HEK293 (cell line): ENCODE data around the gene OR1M1.
"Not testable (repeated sequence)": the region's sequence is repeated elsewhere in the genome, so short reads cannot be mapped to it uniquely, and the experiment has no call there.

Source experiments
- CTCF ChIA-PET: fragments of 350-600 bp; formaldehyde crosslinking; extraction: SDS; loops from one replicate; lab custom pipeline; 2021; ENCODE audit warnings: antibody characterized with exemption; lab: Yijun Ruan, JAX
- POLR2A ChIA-PET: fragments of 300-600 bp; formaldehyde crosslinking; extraction: SDS; loops from one replicate; lab custom pipeline; 2020; ENCODE audit warnings: antibody characterized with exemption, inconsistent platforms; lab: Yijun Ruan, JAX
- H3K27ac ChIP-seq: fragments of 200-500 bp; sonication (Bioruptor generic); 2 replicates; pipeline ENCODE4 v1.5.1; 2014; ENCODE audit warnings: low read depth, low read length, control low read depth, inconsistent platforms; ENCODE audit errors: extremely low read depth
- H3K36me3 ChIP-seq, 2 experiments: fragments of 200-500 bp in 1 of 2; sonication (Bioruptor generic) in 1 of 2; 1 replicate in 1 of 2; 2 replicates in 1 of 2; pipeline ENCODE4 v1.5.1; 2014 to 2017; ENCODE audit warnings: inconsistent platforms in 2 of 2, low read length in 2 of 2; ENCODE audit not compliant: control insufficient read depth in 2 of 2, insufficient read depth in 1 of 2
- H3K4me1 ChIP-seq: fragments of 200-500 bp; sonication (Bioruptor generic); 2 replicates; pipeline ENCODE4 v1.5.1; 2014; ENCODE audit warnings: mild to moderate bottlenecking, low read length, inconsistent platforms; ENCODE audit not compliant: control insufficient read depth, insufficient read depth
- H3K4me3 ChIP-seq: 2 replicates; pipeline ENCODE4 v1.5.1; 2011; ENCODE audit warnings: low read depth, mild to moderate bottlenecking, control low read depth, low read length, moderate library complexity
- H3K9me3 ChIP-seq: fragments of 200-500 bp; sonication (Bioruptor generic); 2 replicates; pipeline ENCODE4 v1.5.1; 2014; ENCODE audit warnings: low read depth, low read length, inconsistent platforms; ENCODE audit not compliant: control insufficient read depth, insufficient read depth
- BCL11A ChIP-seq: fragments of 450-650 bp; formaldehyde crosslinking; IDR thresholded peaks from 2 replicates; pipeline ENCODE4 v1.5.1; 2016; ENCODE audit warnings: low read depth, missing biosample characterization, missing genetic modification characterization
- GLI4 ChIP-seq: fragments of 450-650 bp; formaldehyde crosslinking; IDR thresholded peaks from 2 replicates; pipeline ENCODE4 v1.5.1; 2016; ENCODE audit warnings: missing biosample characterization, missing genetic modification characterization
- HOXA7 ChIP-seq: sonication (generic); formaldehyde crosslinking; IDR thresholded peaks from 2 replicates; pipeline ENCODE4 v1.8.1; 2022; ENCODE audit warnings: missing genetic modification reagents, borderline replicate concordance
- YY2 ChIP-seq: fragments of 450-650 bp; formaldehyde crosslinking; IDR thresholded peaks from 2 replicates; pipeline ENCODE4 v1.5.1; 2016; ENCODE audit warnings: missing biosample characterization, missing genetic modification characterization
- ZNF114 ChIP-seq: fragments of 450-650 bp; formaldehyde crosslinking; IDR thresholded peaks from 2 replicates; pipeline ENCODE4 v1.5.0; 2017; ENCODE audit warnings: missing biosample characterization, missing genetic modification characterization
- ZNF138 ChIP-seq: fragments of 450-650 bp; formaldehyde crosslinking; IDR thresholded peaks from 2 replicates; pipeline ENCODE4 v1.5.1; 2016; ENCODE audit warnings: missing biosample characterization, missing genetic modification characterization, borderline replicate concordance
- ZNF146 ChIP-seq: fragments of 450-650 bp; formaldehyde crosslinking; IDR thresholded peaks from 2 replicates; pipeline ENCODE4 v1.5.1; 2016; ENCODE audit warnings: missing biosample characterization, missing genetic modification characterization
- ZNF155 ChIP-seq: fragments of 450-650 bp; formaldehyde crosslinking; IDR thresholded peaks from 2 replicates; pipeline ENCODE4 v1.5.1; 2016; ENCODE audit warnings: missing biosample characterization, missing genetic modification characterization
- ZNF157 ChIP-seq: fragments of 450-650 bp; formaldehyde crosslinking; IDR thresholded peaks from 2 replicates; pipeline ENCODE4 v1.5.1; 2016; ENCODE audit warnings: missing biosample characterization, missing genetic modification characterization
- ZNF2 ChIP-seq: fragments of 450-650 bp; formaldehyde crosslinking; IDR thresholded peaks from 2 replicates; pipeline ENCODE4 v1.5.1; 2016; ENCODE audit warnings: missing biosample characterization, missing genetic modification characterization
- ZNF24 ChIP-seq: fragments of 450-650 bp; formaldehyde crosslinking; IDR thresholded peaks from 2 replicates; pipeline ENCODE4 v1.5.1; 2016; ENCODE audit warnings: missing biosample characterization, missing genetic modification characterization
- ZNF248 ChIP-seq: fragments of 450-650 bp; formaldehyde crosslinking; IDR thresholded peaks from 2 replicates; pipeline ENCODE4 v1.5.1; 2017; ENCODE audit warnings: missing biosample characterization, missing genetic modification characterization
- ZNF266 ChIP-seq: fragments of 450-650 bp; formaldehyde crosslinking; IDR thresholded peaks from 2 replicates; pipeline ENCODE4 v1.5.1; 2016; ENCODE audit warnings: missing biosample characterization, missing genetic modification characterization, low read depth
- ZNF341 ChIP-seq: fragments of 450-650 bp; formaldehyde crosslinking; IDR thresholded peaks from 2 replicates; pipeline ENCODE4; 2016; ENCODE audit warnings: low read depth, missing biosample characterization, missing genetic modification characterization
- ZNF426 ChIP-seq: fragments of 450-650 bp; formaldehyde crosslinking; IDR thresholded peaks from 2 replicates; pipeline ENCODE4 v1.5.1; 2017; ENCODE audit warnings: missing biosample characterization, missing genetic modification characterization, mild to moderate bottlenecking, inconsistent platforms, moderate library complexity
- ZNF48 ChIP-seq: fragments of 450-650 bp; formaldehyde crosslinking; IDR thresholded peaks from 2 replicates; pipeline ENCODE4 v1.5.1; 2016; ENCODE audit warnings: missing biosample characterization, missing genetic modification characterization
- ZNF514 ChIP-seq: fragments of 450-650 bp; formaldehyde crosslinking; IDR thresholded peaks from 2 replicates; pipeline ENCODE4 v1.5.1; 2016; ENCODE audit warnings: missing biosample characterization, missing genetic modification characterization
- ZNF555 ChIP-seq: fragments of 450-650 bp; formaldehyde crosslinking; conservative IDR thresholded peaks from 2 replicates; pipeline ENCODE4 v1.5.1; 2017; ENCODE audit warnings: missing biosample characterization, mild to moderate bottlenecking, missing genetic modification characterization, inconsistent platforms
- ZNF561 ChIP-seq: fragments of 450-650 bp; IDR thresholded peaks from 2 replicates; pipeline ENCODE4 v1.5.1; 2018; ENCODE audit warnings: missing biosample characterization, missing genetic modification characterization, borderline replicate concordance
- ZNF571 ChIP-seq: fragments of 450-650 bp; formaldehyde crosslinking; IDR thresholded peaks from 2 replicates; pipeline ENCODE4 v1.5.0; 2017; ENCODE audit warnings: missing biosample characterization, missing genetic modification characterization
- ZNF585B ChIP-seq: fragments of 450-650 bp; formaldehyde crosslinking; IDR thresholded peaks from 2 replicates; pipeline ENCODE4 v1.5.1; 2016; ENCODE audit warnings: missing biosample characterization, missing genetic modification characterization
- ZNF654 ChIP-seq: fragments of 450-650 bp; formaldehyde crosslinking; IDR thresholded peaks from 2 replicates; pipeline ENCODE4 v1.5.1; 2016; ENCODE audit warnings: low read depth, missing biosample characterization, missing genetic modification characterization
- ZNF768 ChIP-seq: fragments of 450-650 bp; formaldehyde crosslinking; IDR thresholded peaks from 2 replicates; pipeline ENCODE4 v1.5.1; 2018; ENCODE audit warnings: missing biosample characterization, mild to moderate bottlenecking, missing genetic modification characterization
- ZNF837 ChIP-seq: fragments of 450-650 bp; formaldehyde crosslinking; IDR thresholded peaks from 2 replicates; pipeline ENCODE4 v1.5.1; 2016; ENCODE audit warnings: missing biosample characterization, missing genetic modification characterization
- ZSCAN16 ChIP-seq: fragments of 450-650 bp; formaldehyde crosslinking; IDR thresholded peaks from 2 replicates; pipeline ENCODE4 v1.5.1; 2016; ENCODE audit warnings: missing biosample characterization, missing genetic modification characterization
- TF ChIP-seq, protein P1 (sequence below): fragments of 450-650 bp; formaldehyde crosslinking; IDR thresholded peaks from 2 replicates; pipeline ENCODE4 v1.5.1; 2016; ENCODE audit warnings: missing biosample characterization, missing genetic modification characterization
- TF ChIP-seq, protein P2 (sequence below): fragments of 450-650 bp; formaldehyde crosslinking; IDR thresholded peaks from 2 replicates; pipeline ENCODE4 v1.5.1; 2017; ENCODE audit warnings: missing biosample characterization, missing genetic modification characterization
- TF ChIP-seq, protein P3 (sequence below): fragments of 450-650 bp; formaldehyde crosslinking; IDR thresholded peaks from 2 replicates; pipeline ENCODE4 v1.5.1; 2016; ENCODE audit warnings: missing biosample characterization, missing genetic modification characterization

Gene OR1M1

DNA sequence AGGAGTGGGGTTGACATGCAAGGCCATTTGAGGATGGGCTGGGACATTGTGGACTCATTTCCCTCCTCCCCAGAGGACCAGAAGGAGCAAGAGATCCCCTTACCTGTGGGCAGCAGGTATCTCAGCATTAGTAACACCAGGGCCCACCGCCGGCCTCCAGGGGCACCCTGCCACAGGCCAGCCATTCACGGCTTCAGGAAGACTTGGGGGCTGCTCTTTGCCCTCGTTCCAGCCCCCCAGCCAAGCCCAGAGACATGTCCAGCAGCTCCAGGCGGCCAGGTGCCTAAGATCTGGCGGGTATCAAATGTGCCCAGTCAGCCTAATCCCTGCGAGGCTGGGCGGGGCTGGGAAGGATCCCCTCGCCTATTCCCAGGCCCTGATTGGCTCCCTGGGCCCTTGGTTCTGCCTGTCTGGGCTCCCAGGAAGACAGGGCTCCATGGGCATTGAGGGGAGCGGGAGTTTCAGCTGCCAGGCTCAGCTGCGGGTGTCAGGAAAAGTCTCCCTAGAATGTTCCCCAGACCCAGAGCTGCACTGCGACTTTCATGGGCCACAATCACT lies 21.3 kb upstream of the OR1M1 start:
- no peaks in the 10 kb centered on the region for H3K9me3 ChIP-seq
- ChIA-PET CTCF (interaction anchor here (0.6 kb wide), 1 partner anchor 11 kb away, joined by 3 read pairs; no protein-coding TSS in a partner anchor), POLR2A (interaction anchor here (0.6 kb wide), 1 partner anchor 10 kb away, joined by 3 read pairs; no protein-coding TSS in a partner anchor)

DNA sequence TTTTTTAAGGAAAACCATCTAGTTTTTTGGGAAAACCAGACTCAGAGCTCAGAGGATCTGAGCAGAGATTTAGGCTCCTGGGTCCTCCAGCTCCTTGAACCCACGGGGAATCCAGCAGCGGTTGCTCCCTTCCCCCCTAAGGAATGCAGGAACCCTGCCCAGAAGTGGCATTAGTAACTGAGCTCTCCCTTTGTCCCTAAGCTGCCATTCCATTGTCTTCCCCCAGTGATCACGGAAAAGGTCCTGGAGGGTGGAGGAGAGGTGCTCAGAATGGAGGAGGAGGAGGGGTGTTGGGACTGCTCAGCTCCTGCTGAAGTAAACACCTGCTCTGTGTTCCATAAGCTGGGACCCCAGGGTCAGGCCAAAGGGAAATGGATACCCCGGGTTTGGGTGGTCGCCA lies 16.8 kb upstream of the OR1M1 start:
- no peak overlapping the region for H3K4me3 ChIP-seq
- H3K9me3 ChIP-seq, result no peaks in the 10 kb centered on the region
- TF ChIP-seq ZNF654 (tag by site-specific recombination) (no peak), ZNF341 (tag by site-specific recombination) (peak; percentile 65)
- TF ChIP-seq, all 188 proteins: peak for 1
- ChIA-PET CTCF (interaction anchor here (0.6 to 0.7 kb wide), 3 partner anchors 17 to 44 kb away, joined by 3 to 4 read pairs (median 3); no protein-coding TSS in a partner anchor), POLR2A (no interaction called here)
- H3K27ac ChIP-seq, result no peak overlapping the region
- no peaks in the 10 kb centered on the region for H3K36me3 ChIP-seq
- peaks cover under 1% of the 10 kb centered on the region; the same call in 1 of the 2 replicates for H3K4me1 ChIP-seq

More for the DNA sequence above, 21.3 kb upstream of the OR1M1 start:
- H3K27ac ChIP-seq, result no peak overlapping the region
- TF ChIP-seq YY2 (tag by site-specific recombination), result no peak
- TF ChIP-seq ZNF561 (tag by site-specific recombination), result no peak
- TF ChIP-seq BCL11A (tag by site-specific recombination), result no peak
- no peak for TF ChIP-seq ZNF426
- no peak for TF ChIP-seq ZNF571 (tag by site-specific recombination)
- TF ChIP-seq, protein P1, sequence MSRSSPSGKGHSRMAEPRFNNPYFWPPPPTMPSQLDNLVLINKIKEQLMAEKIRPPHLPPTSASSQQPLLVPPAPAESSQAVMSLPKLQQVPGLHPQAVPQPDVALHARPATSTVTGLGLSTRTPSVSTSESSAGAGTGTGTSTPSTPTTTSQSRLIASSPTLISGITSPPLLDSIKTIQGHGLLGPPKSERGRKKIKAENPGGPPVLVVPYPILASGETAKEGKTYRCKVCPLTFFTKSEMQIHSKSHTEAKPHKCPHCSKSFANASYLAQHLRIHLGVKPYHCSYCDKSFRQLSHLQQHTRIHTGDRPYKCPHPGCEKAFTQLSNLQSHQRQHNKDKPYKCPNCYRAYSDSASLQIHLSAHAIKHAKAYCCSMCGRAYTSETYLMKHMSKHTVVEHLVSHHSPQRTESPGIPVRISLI (tag by site-specific recombination), result no peak
- no peak for TF ChIP-seq ZNF266 (tag by site-specific recombination)
- no peak for TF ChIP-seq ZNF114
- TF ChIP-seq, protein P2, sequence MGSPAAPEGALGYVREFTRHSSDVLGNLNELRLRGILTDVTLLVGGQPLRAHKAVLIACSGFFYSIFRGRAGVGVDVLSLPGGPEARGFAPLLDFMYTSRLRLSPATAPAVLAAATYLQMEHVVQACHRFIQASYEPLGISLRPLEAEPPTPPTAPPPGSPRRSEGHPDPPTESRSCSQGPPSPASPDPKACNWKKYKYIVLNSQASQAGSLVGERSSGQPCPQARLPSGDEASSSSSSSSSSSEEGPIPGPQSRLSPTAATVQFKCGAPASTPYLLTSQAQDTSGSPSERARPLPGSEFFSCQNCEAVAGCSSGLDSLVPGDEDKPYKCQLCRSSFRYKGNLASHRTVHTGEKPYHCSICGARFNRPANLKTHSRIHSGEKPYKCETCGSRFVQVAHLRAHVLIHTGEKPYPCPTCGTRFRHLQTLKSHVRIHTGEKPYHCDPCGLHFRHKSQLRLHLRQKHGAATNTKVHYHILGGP, result no peak
- no peak for TF ChIP-seq ZNF157 (tag by site-specific recombination)
- TF ChIP-seq ZNF146 (tag by site-specific recombination), result no peak
- TF ChIP-seq, all 188 proteins: peak for 0
- H3K4me3 ChIP-seq, result no peak overlapping the region
- no peaks in the 10 kb centered on the region for H3K4me1 ChIP-seq
- H3K36me3 ChIP-seq, result no peaks in the 10 kb centered on the region

DNA sequence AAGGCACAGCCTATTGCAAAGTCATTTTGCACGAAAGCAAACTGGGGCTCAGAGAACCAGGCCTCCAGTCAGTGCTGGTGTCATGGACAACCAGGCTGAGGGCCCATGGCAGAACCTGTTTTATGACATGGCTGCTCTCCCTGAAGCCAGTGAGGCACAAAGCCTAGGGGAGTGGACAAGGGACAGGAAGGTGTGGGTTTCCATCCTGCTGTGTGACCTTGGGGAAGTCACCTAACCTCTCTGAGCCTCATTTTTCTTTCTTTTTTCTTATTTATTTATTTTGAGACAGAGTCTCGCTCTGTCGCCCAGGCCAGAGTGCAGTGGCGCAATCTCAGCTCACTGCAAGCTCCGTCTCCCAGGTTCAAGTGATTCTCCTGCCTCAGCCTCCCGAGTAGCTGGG lies 15.1 kb upstream of the OR1M1 start:
- 0 out of 2 replicates have a peak, but pooled peaks have one; percentile 29 for TF ChIP-seq ZNF768
- H3K9me3 ChIP-seq, H3K27ac ChIP-seq, H3K36me3 ChIP-seq, H3K4me1 ChIP-seq, H3K4me3 ChIP-seq, POLR2A ChIA-PET, CTCF ChIA-PET: not testable (repeated sequence)

DNA sequence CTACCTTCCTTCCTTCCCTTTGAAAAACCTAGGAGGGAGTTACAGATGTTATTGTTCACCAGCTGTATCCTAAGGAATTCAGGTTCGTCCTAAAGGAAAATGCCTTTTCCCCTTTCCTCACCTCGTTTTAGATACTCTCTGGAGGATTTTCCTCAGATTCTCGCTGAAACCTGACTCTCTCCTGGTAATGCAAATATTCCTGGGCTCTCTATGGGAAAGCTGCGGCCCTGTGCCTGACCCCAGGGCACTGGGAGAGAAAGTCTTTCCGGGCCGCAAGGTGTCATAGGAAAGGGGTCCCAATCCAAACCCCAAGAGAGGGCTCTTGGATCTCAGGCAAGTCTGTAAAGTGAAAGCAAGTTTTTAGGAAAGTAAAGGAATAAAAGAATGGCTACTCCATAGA lies 13.1 kb upstream of the OR1M1 start:
- ChIA-PET CTCF (no interaction called here), POLR2A (no interaction called here)
- H3K9me3 ChIP-seq, result no peaks in the 10 kb centered on the region
- no peaks in the 10 kb centered on the region for H3K36me3 ChIP-seq
- no peak overlapping the region for H3K27ac ChIP-seq
- H3K4me3 ChIP-seq, result no peak overlapping the region
- peaks cover 6% of the 10 kb centered on the region for H3K4me1 ChIP-seq
- no peak for TF ChIP-seq ZNF24 (tag by site-specific recombination)
- no peak for TF ChIP-seq HOXA7 (CRISPR knock-in tag)
- no peak for TF ChIP-seq ZSCAN16 (tag by site-specific recombination)
- TF ChIP-seq ZNF138 (tag by site-specific recombination), result no peak
- TF ChIP-seq ZNF155 (tag by site-specific recombination), result no peak
- TF ChIP-seq, protein P3, sequence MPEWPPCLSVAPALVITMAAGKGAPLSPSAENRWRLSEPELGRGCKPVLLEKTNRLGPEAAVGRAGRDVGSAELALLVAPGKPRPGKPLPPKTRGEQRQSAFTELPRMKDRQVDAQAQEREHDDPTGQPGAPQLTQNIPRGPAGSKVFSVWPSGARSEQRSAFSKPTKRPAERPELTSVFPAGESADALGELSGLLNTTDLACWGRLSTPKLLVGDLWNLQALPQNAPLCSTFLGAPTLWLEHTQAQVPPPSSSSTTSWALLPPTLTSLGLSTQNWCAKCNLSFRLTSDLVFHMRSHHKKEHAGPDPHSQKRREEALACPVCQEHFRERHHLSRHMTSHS (tag by site-specific recombination), result no peak
- no peak for TF ChIP-seq ZNF514 (tag by site-specific recombination)
- no peak for TF ChIP-seq ZNF837 (tag by site-specific recombination)
- no peak for TF ChIP-seq GLI4 (tag by site-specific recombination)
- TF ChIP-seq ZNF555 (tag by site-specific recombination), result no peak
- no peak for TF ChIP-seq ZNF585B
- no peak for TF ChIP-seq ZNF48 (tag by site-specific recombination)
- no peak for TF ChIP-seq ZNF2 (tag by site-specific recombination)
- no peak for TF ChIP-seq ZNF248 (tag by site-specific recombination)
